ACC112 (cell line): Measurements from ENCODE around the gene FAM118A.
"Not testable (repeated sequence)": the region's sequence is repeated elsewhere in the genome, so short reads cannot be mapped to it uniquely, and the experiment has no call there.

ENCODE experiments used
- H2AFZ ChIP-seq: fragments of 200-600 bp; sonication (generic); one replicate; pipeline ENCODE4 v1.6.0; 2017; ENCODE audit warnings: antibody characterized with exemption, low read length; ENCODE audit not compliant: unreplicated experiment
- H3K27ac ChIP-seq: fragments of 200-600 bp; sonication (generic); 2 replicates; pipeline ENCODE4 v1.5.1; 2014; ENCODE audit warnings: low read depth, mild to moderate bottlenecking, antibody characterized with exemption, low read length, moderate library complexity
- H3K27me3 ChIP-seq: fragments of 200-600 bp; sonication (generic); 2 replicates; pipeline ENCODE4 v1.6.1; 2014; ENCODE audit warnings: mild to moderate bottlenecking, antibody characterized with exemption, low read length, moderate library complexity, mixed read lengths; ENCODE audit not compliant: insufficient read depth
- H3K36me3 ChIP-seq: fragments of 200-600 bp; sonication (generic); 2 replicates; pipeline ENCODE4 v1.6.1; 2016; ENCODE audit warnings: mild to moderate bottlenecking, antibody characterized with exemption, low read length, moderate library complexity, mixed read lengths; ENCODE audit not compliant: insufficient read depth
- H3K4me1 ChIP-seq: fragments of 200-600 bp; sonication (generic); one replicate; pipeline ENCODE4 v1.6.1; 2016; ENCODE audit warnings: low read length, mixed read lengths; ENCODE audit not compliant: insufficient read depth, unreplicated experiment, control insufficient read depth
- H3K4me3 ChIP-seq: fragments of 200-600 bp; sonication (generic); 2 replicates; pipeline ENCODE4 v1.5.1; 2014; ENCODE audit warnings: mild to moderate bottlenecking, low read depth, low read length
- H3K79me2 ChIP-seq: fragments of 200-600 bp; sonication (generic); one replicate; pipeline ENCODE4 v1.6.0; 2016; ENCODE audit warnings: low read length; ENCODE audit not compliant: control insufficient read depth, unreplicated experiment, insufficient read depth

The FAM118A gene

DNA sequence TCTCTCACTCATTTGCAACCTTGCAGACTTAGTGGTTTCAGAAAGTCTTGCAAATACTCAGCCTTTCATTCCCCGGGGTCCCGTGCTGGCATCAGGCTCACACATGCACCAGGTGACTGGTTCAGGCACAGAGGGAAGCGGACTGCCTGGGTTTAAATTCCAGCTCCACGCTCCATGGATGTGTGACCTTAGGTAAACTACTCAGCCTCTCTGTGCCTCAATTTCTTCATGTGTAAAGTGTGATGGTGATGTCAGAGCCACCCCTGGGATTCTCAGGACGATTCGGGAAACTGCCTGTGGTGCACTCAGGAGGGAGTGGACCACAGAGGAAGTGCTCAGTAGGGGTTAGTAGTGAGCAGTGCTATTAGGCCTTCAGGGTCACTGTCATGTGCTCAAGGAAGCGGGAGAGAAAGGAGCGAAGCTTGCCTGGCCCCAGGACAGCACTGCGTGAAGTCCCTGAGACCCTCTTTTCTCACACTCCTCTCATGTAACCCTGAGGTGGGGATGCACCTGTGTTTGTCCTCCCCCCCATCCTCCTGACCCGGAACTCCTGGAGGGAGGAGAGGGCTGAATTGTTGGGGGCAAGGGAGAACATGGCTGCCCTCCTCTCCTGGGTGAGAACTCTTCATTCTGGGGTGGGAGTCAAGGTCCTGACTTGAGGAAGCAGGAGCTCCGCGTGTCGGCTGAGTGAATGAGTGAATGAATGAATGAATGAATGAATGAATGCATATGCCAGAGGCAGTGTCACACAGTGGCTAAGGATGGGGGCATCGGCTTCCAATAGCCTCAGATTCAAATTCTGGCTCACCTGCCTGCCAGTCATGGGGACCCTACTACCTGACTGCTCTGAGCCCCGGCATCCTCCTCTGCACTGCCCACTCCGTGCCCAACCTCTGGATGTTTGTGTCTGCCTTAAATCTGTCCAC, 39.4 kb upstream of the FAM118A start:
- H3K4me3 ChIP-seq = no peak overlapping the region
- H3K27ac ChIP-seq = no peak overlapping the region
- no peaks in the 10 kb centered on the region for H3K27me3 ChIP-seq
- H2AFZ ChIP-seq = no peak overlapping the region
- no peaks in the 10 kb centered on the region for H3K4me1 ChIP-seq
- H3K79me2 ChIP-seq = no peaks in the 10 kb centered on the region
- H3K36me3 ChIP-seq = no peaks in the 10 kb centered on the region

GRCh38 chr22:45271667-45272201, 38.0 kb upstream of the FAM118A start:
- no peaks in the 10 kb centered on the region for H3K27me3 ChIP-seq
- H3K79me2 ChIP-seq = no peaks in the 10 kb centered on the region
- H3K36me3 ChIP-seq = no peaks in the 10 kb centered on the region
- H2AFZ ChIP-seq = no peak overlapping the region
- H3K4me1 ChIP-seq = no peaks in the 10 kb centered on the region
- no peak overlapping the region for H3K4me3 ChIP-seq
- H3K27ac ChIP-seq = no peak overlapping the region

DNA sequence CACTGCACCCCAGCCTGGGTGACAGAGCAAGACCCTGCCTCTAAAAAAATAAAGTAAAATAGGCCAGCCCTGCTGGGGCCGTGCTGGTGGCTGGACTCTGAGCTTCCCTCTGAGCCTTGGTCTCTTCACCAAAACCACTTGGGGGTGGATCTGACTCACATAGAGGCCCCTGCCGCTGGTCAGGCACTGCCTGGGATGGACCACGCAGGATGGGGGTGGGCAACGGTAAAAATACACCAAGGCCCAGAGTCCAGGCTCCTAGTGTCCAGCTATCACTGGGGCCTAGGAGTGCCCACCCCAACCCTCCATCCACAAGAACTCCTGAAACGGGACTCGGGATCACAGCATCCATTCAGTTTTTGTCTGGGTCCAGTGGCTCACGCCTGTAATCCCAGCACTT, 37.2 kb upstream of the FAM118A start:
- Histone ChIP-seq H3K4me3 (no peak overlapping the region), H3K36me3 (no peaks in the 10 kb centered on the region), H2AFZ (no peak overlapping the region), H3K79me2 (no peaks in the 10 kb centered on the region), H3K27me3 (no peaks in the 10 kb centered on the region), H3K27ac (no peak overlapping the region), H3K4me1 (no peaks in the 10 kb centered on the region)

GRCh38 chr22:45273452-45274075, 36.2 kb upstream of the FAM118A start:
- H2AFZ ChIP-seq = no peak overlapping the region
- no peak overlapping the region for H3K27ac ChIP-seq
- no peaks in the 10 kb centered on the region for H3K79me2 ChIP-seq

DNA sequence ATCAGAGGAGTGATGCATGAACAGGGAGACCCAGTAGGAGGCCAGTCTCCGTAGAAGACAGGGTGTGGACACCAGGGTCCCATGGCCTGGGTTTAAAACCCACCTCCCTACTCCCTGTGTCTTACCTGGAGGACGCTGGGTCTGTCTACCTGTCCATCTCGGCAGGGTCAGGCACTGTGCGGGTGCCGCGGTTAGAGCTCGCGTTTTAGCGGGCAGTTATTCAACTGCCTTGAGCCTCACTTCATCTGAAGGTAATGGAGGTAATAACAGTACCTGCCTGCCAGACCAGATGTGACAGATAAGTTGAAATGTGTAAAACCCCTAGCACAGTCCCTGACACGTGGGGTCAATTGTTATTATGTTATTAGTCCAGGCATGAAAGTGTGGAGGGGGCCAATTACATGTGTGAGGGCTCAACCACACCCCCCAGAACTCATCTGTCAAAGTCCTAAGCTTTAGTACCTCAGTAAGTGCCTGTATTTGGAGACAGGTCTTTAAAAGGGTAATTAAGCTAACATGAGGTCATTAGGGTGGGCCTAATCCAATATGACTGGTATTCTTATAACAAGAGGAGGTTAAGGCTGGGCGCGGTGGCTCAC, 33.1 kb upstream of the FAM118A start:
- H3K27ac ChIP-seq = no peak overlapping the region
- no peak overlapping the region for H2AFZ ChIP-seq
- H3K4me3 ChIP-seq = no peak overlapping the region
- no peaks in the 10 kb centered on the region for H3K36me3 ChIP-seq
- no peaks in the 10 kb centered on the region for H3K79me2 ChIP-seq
- no peaks in the 10 kb centered on the region for H3K27me3 ChIP-seq
- peaks cover 4% of the 10 kb centered on the region for H3K4me1 ChIP-seq

More at GRCh38 chr22:45273452-45274075, 36.2 kb upstream of the FAM118A start:
- H3K4me3 ChIP-seq = no peak overlapping the region
- H3K27me3 ChIP-seq = no peaks in the 10 kb centered on the region
- H3K4me1 ChIP-seq = no peaks in the 10 kb centered on the region
- H3K36me3 ChIP-seq = no peaks in the 10 kb centered on the region

DNA sequence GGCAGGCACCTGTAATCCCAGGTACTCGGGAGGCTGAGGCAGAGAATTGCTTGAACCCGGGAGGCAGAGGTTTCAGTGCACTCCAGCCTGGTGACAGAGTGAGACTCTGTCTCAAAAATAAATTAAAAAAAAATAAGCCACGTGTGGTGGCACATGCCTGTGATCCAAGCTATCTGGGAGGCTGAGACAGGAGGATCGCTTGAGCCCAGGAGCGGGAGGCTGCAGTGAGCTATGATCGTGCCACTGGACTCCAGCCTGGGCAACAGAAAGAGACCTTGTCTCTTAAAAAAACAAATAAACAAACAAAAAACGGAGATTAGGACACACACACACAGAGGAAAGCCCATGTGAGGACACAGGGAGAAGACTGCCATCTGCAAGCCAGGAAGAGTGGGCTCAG, 32.0 kb upstream of the FAM118A start:
- H3K36me3 ChIP-seq, H2AFZ ChIP-seq, H3K27me3 ChIP-seq, H3K4me3 ChIP-seq, H3K27ac ChIP-seq, H3K79me2 ChIP-seq, H3K4me1 ChIP-seq: not testable (repeated sequence)

DNA sequence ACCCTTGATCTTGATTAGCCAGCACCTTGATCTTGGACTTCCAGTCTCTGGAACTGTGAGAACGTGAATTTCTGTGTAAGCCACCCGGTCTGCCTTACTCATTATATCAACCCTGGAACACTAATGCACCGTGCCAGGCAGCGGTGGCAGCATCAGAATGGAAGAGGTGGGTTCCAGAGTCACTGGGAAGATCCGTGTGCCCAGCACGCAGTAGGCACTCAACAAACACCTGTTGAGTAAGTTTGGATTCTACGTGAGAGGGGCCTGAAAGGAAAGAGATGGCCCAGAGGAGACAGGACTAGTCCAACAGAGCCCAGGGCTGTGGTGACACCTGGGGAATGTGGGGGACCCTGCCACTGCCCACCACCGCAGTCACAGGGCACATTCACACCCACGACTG, 31.6 kb upstream of the FAM118A start:
- H3K27ac ChIP-seq = no peak overlapping the region
- H3K4me1 ChIP-seq = peaks cover 4% of the 10 kb centered on the region
- no peak overlapping the region for H2AFZ ChIP-seq
- H3K4me3 ChIP-seq = no peak overlapping the region
- no peaks in the 10 kb centered on the region for H3K79me2 ChIP-seq
- no peaks in the 10 kb centered on the region for H3K27me3 ChIP-seq
- no peaks in the 10 kb centered on the region for H3K36me3 ChIP-seq

DNA sequence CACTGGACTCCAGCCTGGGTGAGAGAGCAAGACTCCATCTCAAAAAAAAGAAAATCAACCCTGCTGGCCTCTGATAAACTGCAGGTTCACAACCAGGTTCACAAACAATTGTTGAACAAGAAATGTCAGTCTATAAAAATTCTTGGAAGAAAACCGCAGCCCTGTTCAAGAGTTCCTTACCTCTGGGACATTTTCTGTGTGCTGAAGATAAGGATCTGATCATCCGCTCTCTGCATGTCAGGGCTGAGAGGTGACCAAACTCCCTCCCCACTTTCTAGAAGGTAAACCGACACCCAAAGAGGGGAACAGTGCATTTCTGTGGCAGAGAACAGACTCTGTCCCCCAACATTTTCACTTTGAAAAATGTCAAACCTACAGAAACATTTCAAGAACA, 29.1 kb upstream of the FAM118A start:
- Histone ChIP-seq H3K4me3 (no peak overlapping the region), H3K79me2 (no peaks in the 10 kb centered on the region), H3K27ac (no peak overlapping the region), H2AFZ (no peak overlapping the region), H3K4me1 (peaks cover 4% of the 10 kb centered on the region), H3K36me3 (no peaks in the 10 kb centered on the region), H3K27me3 (peaks cover 18% of the 10 kb centered on the region)

DNA sequence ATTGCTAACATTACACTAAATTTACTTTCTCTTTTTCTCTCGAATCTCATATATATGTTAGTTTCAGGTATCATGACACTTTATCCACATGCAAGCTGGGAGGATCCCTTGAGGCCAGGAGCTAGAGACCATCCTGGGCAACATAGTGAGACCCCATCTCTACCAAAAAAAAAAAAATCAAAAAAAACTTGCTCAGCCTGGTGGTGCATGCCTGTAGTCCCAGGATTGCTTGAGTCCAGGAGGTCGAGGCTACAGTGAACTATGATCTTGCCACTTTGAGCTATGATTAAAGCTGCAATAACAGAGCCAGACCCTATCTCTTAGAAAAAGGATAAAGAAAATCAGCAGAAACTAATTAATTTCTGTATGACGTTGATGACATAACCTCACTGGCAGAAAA, 28.7 kb upstream of the FAM118A start:
- H3K79me2 ChIP-seq = no peaks in the 10 kb centered on the region
- no peak overlapping the region for H2AFZ ChIP-seq
- H3K27me3 ChIP-seq = peaks cover 19% of the 10 kb centered on the region
- H3K4me3 ChIP-seq = no peak overlapping the region
- H3K27ac ChIP-seq = no peak overlapping the region
- H3K36me3 ChIP-seq = no peaks in the 10 kb centered on the region
- H3K4me1 ChIP-seq = peaks cover 4% of the 10 kb centered on the region

DNA sequence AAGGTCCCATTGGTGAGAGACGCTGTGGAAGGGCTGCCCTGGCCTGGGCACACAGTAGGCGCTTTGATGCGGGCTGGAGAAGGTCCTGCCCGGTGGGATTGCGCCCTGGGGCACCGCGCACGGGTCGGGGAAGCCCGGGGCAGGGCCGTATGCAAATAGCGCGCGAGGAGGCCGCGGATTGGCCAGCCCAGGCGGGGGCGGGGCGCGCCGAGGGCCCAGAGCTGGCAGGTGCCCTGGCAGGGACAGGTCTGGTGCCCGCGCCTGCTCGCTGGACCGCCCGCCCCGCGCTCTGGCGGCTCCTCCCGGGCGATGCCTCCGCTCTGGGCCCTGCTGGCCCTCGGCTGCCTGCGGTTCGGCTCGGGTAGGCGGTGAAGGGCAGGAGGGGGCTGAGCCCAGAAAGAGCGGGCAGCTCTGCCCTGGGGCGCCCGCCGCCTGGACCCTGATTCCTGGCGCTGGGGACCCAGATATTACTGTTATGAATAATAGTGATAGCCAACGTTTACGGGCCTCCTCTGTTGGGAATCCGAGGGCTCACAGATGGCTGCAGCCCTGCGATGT, 24.9 kb upstream of the FAM118A start, which contains the start of gene UPK3A:
UPK3A (plus strand) TSS at position 245 of the 558 bp plus-strand sequence; CDS start at position 310, 65 bp downstream.
- Histone ChIP-seq H2AFZ (no peak within 1 kb of the TSS), H3K4me1 (no peaks in the 10 kb centered on the region), H3K4me3 (peak within 1 kb of the TSS; percentile 45; the same call in 1 of the 2 replicates), H3K36me3 (no peaks in the 10 kb centered on the region), H3K27me3 (peaks cover 24% of the 10 kb centered on the region), H3K27ac (no peak within 1 kb of the TSS), H3K79me2 (no peaks in the 10 kb centered on the region)
